Ishikawa (cell line): ENCODE data around the gene NTRK3.

Source experiments
- CEBPB ChIP-seq: IDR thresholded peaks from 2 replicates; pipeline ENCODE4 v1.6.1; 2012
- CREB1 ChIP-seq: IDR thresholded peaks from 2 replicates; pipeline ENCODE4 v1.6.1; 2012; ENCODE audit warnings: low read depth
- EGR1 ChIP-seq: IDR thresholded peaks from 2 replicates; pipeline ENCODE4 v1.6.1; 2012
- EP300 ChIP-seq: IDR thresholded peaks from 2 replicates; pipeline ENCODE4 v1.6.1; 2012; ENCODE audit warnings: borderline replicate concordance
- FOXM1 ChIP-seq: IDR thresholded peaks from 2 replicates; pipeline ENCODE4 v1.6.1; 2012; ENCODE audit warnings: low read depth, borderline replicate concordance
- NFIC ChIP-seq: IDR thresholded peaks from 2 replicates; pipeline ENCODE4 v1.6.1; 2012
- RAD21 ChIP-seq: IDR thresholded peaks from 2 replicates; pipeline ENCODE4 v1.6.1; 2012; ENCODE audit warnings: low read depth
- TAF1 ChIP-seq: IDR thresholded peaks from 2 replicates; pipeline ENCODE4 v1.6.1; 2012; ENCODE audit warnings: low read depth, mild to moderate bottlenecking
- TCF12 ChIP-seq: IDR thresholded peaks from 2 replicates; pipeline ENCODE4 v1.6.1; 2012; ENCODE audit warnings: low read depth
- TEAD4 ChIP-seq: IDR thresholded peaks from 2 replicates; pipeline ENCODE4 v1.6.1; 2012
- YY1 ChIP-seq: IDR thresholded peaks from 2 replicates; pipeline ENCODE4 v1.6.1; 2012; ENCODE audit warnings: low read depth
- ZBTB7A ChIP-seq: IDR thresholded peaks from 2 replicates; pipeline ENCODE4 v1.6.1; 2012; ENCODE audit warnings: low read depth
- TF ChIP-seq, protein P1 (sequence below): IDR thresholded peaks from 2 replicates; pipeline ENCODE4 v1.6.1; 2012
- TF ChIP-seq, protein P2 (sequence below): IDR thresholded peaks from 2 replicates; pipeline ENCODE4 v1.6.1; 2012
- TF ChIP-seq, protein P3 (sequence below): IDR thresholded peaks from 2 replicates; pipeline ENCODE4 v1.6.1; 2012; ENCODE audit warnings: low read depth, mild to moderate bottlenecking

NTRK3 gene

DNA sequence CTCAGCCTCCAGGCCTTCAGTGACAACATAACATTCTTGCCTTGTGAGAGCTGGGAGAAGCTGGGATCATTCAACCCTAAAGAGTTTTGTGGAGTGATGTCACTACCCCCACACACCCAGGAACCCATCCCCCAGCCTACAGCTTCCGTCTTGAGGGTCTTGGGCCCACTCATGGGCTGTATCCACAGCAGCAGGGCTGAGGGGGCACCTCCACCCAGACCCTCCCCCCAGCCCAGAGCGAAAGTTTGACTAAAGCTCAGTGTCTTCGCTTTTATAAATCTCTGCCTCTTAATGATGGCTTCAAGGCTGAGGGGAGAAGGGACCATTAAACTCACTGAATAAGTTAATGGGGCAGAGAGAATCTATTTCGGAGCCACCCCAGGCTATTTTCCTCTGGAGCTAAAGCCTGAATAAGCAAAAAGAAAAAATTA is 23.8 kb downstream of the NTRK3 start:
- TF ChIP-seq, protein P1, sequence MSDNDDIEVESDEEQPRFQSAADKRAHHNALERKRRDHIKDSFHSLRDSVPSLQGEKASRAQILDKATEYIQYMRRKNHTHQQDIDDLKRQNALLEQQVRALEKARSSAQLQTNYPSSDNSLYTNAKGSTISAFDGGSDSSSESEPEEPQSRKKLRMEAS: no peak
- TF ChIP-seq EP300 (no peak), NFIC (no peak)

DNA sequence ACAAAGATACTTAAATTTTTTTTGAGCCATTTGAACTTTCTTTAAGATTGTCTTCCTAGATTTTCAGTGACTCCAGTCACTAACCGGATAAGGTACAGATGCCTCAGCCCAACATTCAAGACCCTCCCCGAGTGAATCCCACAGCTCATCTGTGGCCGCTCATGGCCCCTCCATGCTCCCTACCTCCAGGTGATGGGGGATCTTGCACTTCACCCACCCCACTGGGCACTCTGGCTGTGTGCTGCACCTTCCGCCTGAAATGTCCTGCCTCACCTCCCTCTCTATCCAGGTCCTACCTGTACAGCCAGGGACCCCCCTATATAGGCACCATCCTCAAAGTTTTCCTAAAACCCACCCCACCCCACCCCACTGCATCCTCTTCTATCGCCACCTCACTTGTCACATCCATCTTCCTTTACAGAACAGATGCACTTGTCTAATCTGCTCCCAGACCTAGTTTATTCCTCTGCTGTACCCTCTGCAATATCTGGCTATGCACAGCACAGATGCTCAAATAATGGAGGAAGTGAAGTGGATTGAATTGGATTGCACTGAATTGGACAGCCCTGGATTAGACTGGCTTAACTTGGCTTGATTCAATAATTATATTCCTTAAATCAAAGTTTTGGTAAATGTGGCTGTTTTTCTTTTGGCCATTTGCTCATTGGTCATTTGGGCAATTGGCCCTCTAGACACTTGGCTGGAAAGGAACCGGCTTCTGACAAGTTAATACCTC is 24.5 kb downstream of the NTRK3 start:
- no peak for TF ChIP-seq RAD21

DNA sequence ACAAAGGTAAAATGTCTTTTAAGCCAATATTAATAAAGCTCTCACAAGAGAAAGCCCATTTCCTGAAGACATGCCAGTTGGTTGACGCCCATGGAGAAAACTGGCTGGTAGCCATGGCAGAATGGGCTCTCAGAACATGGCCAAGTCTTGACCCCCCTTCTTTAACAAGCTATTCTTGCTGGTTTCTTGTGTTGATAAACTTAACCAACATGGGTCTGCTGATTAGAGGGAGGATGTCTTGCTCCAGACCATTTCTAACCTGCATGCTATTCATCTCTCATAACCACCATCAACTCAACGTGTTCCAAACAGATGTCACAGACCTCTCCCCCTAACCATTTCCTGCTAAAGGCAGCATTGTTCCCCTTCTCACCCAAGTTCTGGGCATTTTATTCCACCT is 25.7 kb downstream of the NTRK3 start:
- TF ChIP-seq FOXM1 (no peak), TEAD4 (no peak), CEBPB (no peak), TAF1 (no peak)
- TF ChIP-seq, protein P2, sequence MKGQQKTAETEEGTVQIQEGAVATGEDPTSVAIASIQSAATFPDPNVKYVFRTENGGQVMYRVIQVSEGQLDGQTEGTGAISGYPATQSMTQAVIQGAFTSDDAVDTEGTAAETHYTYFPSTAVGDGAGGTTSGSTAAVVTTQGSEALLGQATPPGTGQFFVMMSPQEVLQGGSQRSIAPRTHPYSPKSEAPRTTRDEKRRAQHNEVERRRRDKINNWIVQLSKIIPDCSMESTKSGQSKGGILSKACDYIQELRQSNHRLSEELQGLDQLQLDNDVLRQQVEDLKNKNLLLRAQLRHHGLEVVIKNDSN: no peak
- TF ChIP-seq, protein P3, sequence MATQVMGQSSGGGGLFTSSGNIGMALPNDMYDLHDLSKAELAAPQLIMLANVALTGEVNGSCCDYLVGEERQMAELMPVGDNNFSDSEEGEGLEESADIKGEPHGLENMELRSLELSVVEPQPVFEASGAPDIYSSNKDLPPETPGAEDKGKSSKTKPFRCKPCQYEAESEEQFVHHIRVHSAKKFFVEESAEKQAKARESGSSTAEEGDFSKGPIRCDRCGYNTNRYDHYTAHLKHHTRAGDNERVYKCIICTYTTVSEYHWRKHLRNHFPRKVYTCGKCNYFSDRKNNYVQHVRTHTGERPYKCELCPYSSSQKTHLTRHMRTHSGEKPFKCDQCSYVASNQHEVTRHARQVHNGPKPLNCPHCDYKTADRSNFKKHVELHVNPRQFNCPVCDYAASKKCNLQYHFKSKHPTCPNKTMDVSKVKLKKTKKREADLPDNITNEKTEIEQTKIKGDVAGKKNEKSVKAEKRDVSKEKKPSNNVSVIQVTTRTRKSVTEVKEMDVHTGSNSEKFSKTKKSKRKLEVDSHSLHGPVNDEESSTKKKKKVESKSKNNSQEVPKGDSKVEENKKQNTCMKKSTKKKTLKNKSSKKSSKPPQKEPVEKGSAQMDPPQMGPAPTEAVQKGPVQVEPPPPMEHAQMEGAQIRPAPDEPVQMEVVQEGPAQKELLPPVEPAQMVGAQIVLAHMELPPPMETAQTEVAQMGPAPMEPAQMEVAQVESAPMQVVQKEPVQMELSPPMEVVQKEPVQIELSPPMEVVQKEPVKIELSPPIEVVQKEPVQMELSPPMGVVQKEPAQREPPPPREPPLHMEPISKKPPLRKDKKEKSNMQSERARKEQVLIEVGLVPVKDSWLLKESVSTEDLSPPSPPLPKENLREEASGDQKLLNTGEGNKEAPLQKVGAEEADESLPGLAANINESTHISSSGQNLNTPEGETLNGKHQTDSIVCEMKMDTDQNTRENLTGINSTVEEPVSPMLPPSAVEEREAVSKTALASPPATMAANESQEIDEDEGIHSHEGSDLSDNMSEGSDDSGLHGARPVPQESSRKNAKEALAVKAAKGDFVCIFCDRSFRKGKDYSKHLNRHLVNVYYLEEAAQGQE: no peak

DNA sequence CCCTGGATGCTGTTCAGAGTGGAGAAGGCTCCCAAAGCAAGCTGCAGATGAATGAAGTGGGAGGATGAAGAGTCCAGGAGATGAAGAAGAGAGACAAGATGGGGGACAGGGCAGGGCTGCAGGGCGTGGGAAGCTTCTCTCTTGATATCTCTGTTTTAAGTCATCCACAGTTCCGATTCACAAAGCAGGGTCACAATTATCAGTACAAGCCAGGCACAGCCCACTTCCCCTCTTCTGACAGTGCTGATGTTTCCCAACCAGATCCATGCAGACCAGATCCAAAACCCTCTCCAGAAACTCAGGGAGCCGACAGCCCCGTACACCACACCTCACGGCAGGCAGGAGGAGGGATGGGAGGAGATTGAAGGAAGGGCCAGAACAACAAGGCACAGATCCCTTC is 31.1 kb downstream of the NTRK3 start:
- TF ChIP-seq YY1 (no peak), CEBPB (no peak)

DNA sequence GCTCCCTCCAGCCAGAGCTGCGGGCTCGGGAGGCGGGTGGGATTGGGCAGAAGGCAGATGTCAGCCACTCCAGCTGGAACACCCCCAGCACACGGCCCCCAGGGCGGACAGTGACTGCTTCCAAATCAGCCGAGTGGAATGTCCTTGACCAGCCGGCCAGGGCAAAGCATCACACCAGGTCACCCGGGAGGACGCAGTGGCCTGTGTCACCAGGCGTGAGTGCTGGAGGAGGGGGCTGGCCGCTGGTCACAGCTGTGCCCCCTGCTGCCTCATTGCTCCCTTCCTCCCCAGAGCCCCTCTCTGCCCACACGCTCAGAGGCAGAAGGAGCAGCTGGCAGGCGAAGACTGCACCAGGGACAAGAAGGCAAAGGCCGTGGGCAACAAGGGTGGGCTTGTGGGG is 33.5 kb downstream of the NTRK3 start:
- no peak for TF ChIP-seq TCF12
- TF ChIP-seq EGR1: no peak
- no peak for TF ChIP-seq TAF1
- TF ChIP-seq CEBPB: no peak
- no peak for TF ChIP-seq YY1
- TF ChIP-seq ZBTB7A: no peak
- TF ChIP-seq CREB1: no peak
- TF ChIP-seq, protein P1: no peak
- TF ChIP-seq, protein P3: no peak
- TF ChIP-seq FOXM1: no peak
- TF ChIP-seq TEAD4: no peak
- no peak for TF ChIP-seq NFIC
- TF ChIP-seq EP300: no peak
- TF ChIP-seq, protein P2: no peak
- TF ChIP-seq RAD21: no peak

DNA sequence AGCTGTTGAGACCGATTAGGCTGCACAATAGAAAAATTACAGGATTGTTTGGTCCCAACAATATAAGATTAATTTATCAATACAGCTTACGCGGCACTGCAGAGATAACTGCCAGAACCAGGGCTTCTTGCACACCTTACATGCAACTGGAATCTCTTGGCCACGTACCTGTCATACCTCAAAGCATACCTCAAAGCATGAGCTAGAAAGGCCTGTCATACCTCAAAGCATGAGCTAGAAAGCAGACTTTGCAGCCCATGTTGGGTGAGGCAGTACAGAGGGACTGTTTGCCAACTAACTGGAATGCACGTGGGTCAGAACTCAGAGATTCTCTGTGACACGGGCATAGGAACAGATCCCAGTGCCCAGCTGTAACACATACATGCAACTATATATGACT is 34.7 kb downstream of the NTRK3 start:
- TF ChIP-seq CREB1 (no peak), EP300 (no peak), TCF12 (no peak), EGR1 (no peak), NFIC (no peak), CEBPB (no peak)
- TF ChIP-seq, protein P3: no peak
- TF ChIP-seq, protein P1: no peak
